Measurements from ENCODE around the gene GPR15LG. TPM values are rescaled to one million over a fixed set of nuclear protein-coding genes. Genes with fewer than 3 reads are reported as not detected.

Gene GPR15LG
- total and polyA plus RNA-seq, 2 donors (not counting 3 experiments of a cell fraction or from before 2014, with no cell fraction given) = not detected

DNA sequence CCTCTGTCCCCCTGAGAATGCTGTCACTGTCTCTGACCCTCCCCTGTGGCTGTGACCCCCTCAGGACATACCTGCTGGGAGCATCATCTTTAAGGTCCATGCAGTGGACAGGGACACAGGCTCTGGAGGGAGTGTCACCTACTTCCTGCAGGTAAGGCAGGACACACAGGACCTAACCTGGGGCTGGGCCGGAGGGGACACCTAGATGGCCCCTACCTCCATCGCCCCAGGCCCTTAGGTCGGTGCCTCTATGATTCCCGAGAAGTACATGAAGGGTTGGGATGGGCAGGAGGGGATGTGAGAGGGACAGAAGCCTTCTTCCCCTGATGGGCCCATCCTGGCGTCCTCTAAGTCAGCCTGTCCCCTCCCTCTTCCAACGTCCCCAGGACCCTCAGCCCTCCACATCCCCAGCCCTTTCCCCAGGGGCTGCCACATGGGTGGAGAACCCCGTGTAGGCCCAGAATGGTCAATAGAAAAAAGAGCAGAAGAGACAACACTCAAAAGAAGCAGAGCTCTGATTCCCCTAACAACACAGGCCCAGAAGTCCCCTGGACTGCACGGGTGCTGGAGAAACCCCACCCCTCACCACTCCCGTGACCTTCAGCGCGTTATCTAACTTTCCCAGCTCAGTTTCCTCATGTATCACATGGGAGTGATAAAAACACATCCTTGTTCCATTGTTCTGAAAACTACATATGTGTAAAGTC lies 27.1 kb downstream of the GPR15LG start:
- H3K79me2 ChIP-seq (ENCODE audit: control insufficient read depth, insufficient read depth, low read length) = no peaks in the 10 kb centered on the region
- TF ChIP-seq POLR2AphosphoS5 (IDR thresholded peaks at IDR 0.05; ENCODE audit: insufficient read depth, low read depth, low read length) (no peak), JUN (IDR thresholded peaks at IDR 0.05; ENCODE audit: borderline replicate concordance, insufficient read depth, insufficient read length, low read depth) (no peak), EZH2 (IDR thresholded peaks at IDR 0.05; ENCODE audit: borderline replicate concordance, low read depth, low read length, severe bottlenecking) (no peak), GATA2 (IDR thresholded peaks at IDR 0.05; ENCODE audit: insufficient read depth, insufficient read length, low read depth, low read length) (no peak), POLR2A (IDR thresholded peaks at IDR 0.05; ENCODE audit: low read depth, low read length) (no peak), FOS (IDR thresholded peaks at IDR 0.05; ENCODE audit: borderline replicate concordance, insufficient read depth, low read length) (no peak), CTCF (IDR thresholded peaks at IDR 0.05; ENCODE audit: extremely low read depth in 1 of 2, insufficient read depth in 1 of 2, low read depth in 1 of 2, low read length in 2 of 2) (no peak), MYC (IDR thresholded peaks at IDR 0.05; ENCODE audit: low read depth, low read length) (no peak)
- TF ChIP-seq, protein P1, sequence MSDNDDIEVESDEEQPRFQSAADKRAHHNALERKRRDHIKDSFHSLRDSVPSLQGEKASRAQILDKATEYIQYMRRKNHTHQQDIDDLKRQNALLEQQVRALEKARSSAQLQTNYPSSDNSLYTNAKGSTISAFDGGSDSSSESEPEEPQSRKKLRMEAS (IDR thresholded peaks at IDR 0.05; ENCODE audit: insufficient read depth, insufficient read length) = no peak
- no peak overlapping the region for H2AFZ ChIP-seq (ENCODE audit: low read depth, low read length)
- FAIRE-seq = no peak
- intact Hi-C loops (cut with micrococcal nuclease) = no loop called here
- H4K20me1 ChIP-seq (replicated peaks; ENCODE audit: control insufficient read depth, extremely low read depth, insufficient read depth, low read length) = no peaks in the 10 kb centered on the region
- no peak overlapping the region for H3K4me3 ChIP-seq (replicated peaks in 1 of 3; ENCODE audit: insufficient read depth in 1 of 3, low read depth in 1 of 3, low read length in 3 of 3)
- H3K9me1 ChIP-seq (replicated peaks; ENCODE audit: control insufficient read depth, extremely low read depth, insufficient read depth, low read length) = no peaks in the 10 kb centered on the region
- DNase-seq (ENCODE audit: low read depth, low spot score) = no peak
- H3K27ac ChIP-seq (ENCODE audit: insufficient read depth, low read depth, low read length) = no peak overlapping the region
- H3K36me3 ChIP-seq (ENCODE audit: control insufficient read depth in 2 of 2, extremely low read depth in 1 of 2, insufficient read depth in 2 of 2, low read length in 2 of 2) = no peaks in the 10 kb centered on the region
- no peak overlapping the region for H3K4me2 ChIP-seq (ENCODE audit: insufficient read depth, low read length)
- CTCF ChIA-PET = interaction anchor here (1.5 kb wide), 1 partner anchor 11 kb away, joined by 3 read pairs; no protein-coding TSS in a partner anchor
- dilution Hi-C loops (cut with MboI; ENCODE audit: extremely low pct_ligation_motif_present, low sequenced_read_pairs) = no loop called here
- BruUV-seq (replicated peaks) = no TSS peak
- POLR2A ChIA-PET = no interaction called here
- H3K27me3 ChIP-seq (ENCODE audit: control insufficient read depth in 2 of 2, insufficient read depth in 2 of 2, low read length in 2 of 2) = peaks cover 7 to 9% of the 10 kb centered on the region in 2 experiments
- H3K9me3 ChIP-seq (replicated peaks; ENCODE audit: control insufficient read depth, insufficient read depth, low read length) = no peaks in the 10 kb centered on the region
- no peaks in the 10 kb centered on the region for H3K4me1 ChIP-seq (ENCODE audit: control insufficient read depth, extremely low read depth, insufficient read depth, low read length)
- no peak overlapping the region for H3K9ac ChIP-seq (replicated peaks; ENCODE audit: extremely low read depth, insufficient read depth, low read length)

All from endothelial cell of umbilical vein (primary cell).